ENCODE results near the gene TCF7L1.

Gene TCF7L1

GRCh38 chr2:85132834-85133637 is at the start of gene TCF7L1:
TSS of gene TCF7L1 (plus strand) at chr2:85133392. CDS start at chr2:85133685, 293 bp downstream.
- no peaks in the 10 kb centered on the region for H3K9me3 Mint-ChIP-seq
- peaks cover 37% of the 10 kb centered on the region for H3K27me3 Mint-ChIP-seq
- H3K27ac Mint-ChIP-seq, result no peak within 1 kb of the TSS
- no peaks in the 10 kb centered on the region for H3K36me3 Mint-ChIP-seq
- peaks cover 9% of the 10 kb centered on the region for H3K4me1 Mint-ChIP-seq
- H3K4me3 Mint-ChIP-seq, result peak within 1 kb of the TSS; percentile 78

GRCh38 chr2:85085563-85085962 is 47.6 kb upstream of the TCF7L1 start:
- Mint-ChIP-seq H3K27me3 (peaks cover 14% of the 10 kb centered on the region), H3K27ac (no peak overlapping the region), H3K4me3 (no peak overlapping the region), H3K36me3 (peaks cover 5% of the 10 kb centered on the region), H3K9me3 (peaks cover 6% of the 10 kb centered on the region), H3K4me1 (no peaks in the 10 kb centered on the region)

GRCh38 chr2:85087541-85087940 is 45.7 kb upstream of the TCF7L1 start:
- Mint-ChIP-seq H3K9me3 (peaks cover 5% of the 10 kb centered on the region), H3K4me1 (no peaks in the 10 kb centered on the region), H3K36me3 (peaks cover 2% of the 10 kb centered on the region), H3K27me3 (peaks cover 7% of the 10 kb centered on the region), H3K27ac (no peak overlapping the region), H3K4me3 (no peak overlapping the region)

GRCh38 chr2:85088921-85089320 is 44.3 kb upstream of the TCF7L1 start:
- no peaks in the 10 kb centered on the region for H3K9me3 Mint-ChIP-seq

GRCh38 chr2:85089585-85089984 is 43.6 kb upstream of the TCF7L1 start:
- H3K9me3 Mint-ChIP-seq, result no peaks in the 10 kb centered on the region
- no peaks in the 10 kb centered on the region for H3K36me3 Mint-ChIP-seq
- H3K4me3 Mint-ChIP-seq, result no peak overlapping the region
- no peaks in the 10 kb centered on the region for H3K4me1 Mint-ChIP-seq
- no peak overlapping the region for H3K27ac Mint-ChIP-seq
- no peaks in the 10 kb centered on the region for H3K27me3 Mint-ChIP-seq

More at GRCh38 chr2:85088921-85089320, 44.3 kb upstream of the TCF7L1 start:
- Mint-ChIP-seq H3K4me1 (no peaks in the 10 kb centered on the region), H3K27ac (no peak overlapping the region), H3K27me3 (peaks cover 3% of the 10 kb centered on the region), H3K36me3 (no peaks in the 10 kb centered on the region), H3K4me3 (no peak overlapping the region)

GRCh38 chr2:85091838-85092237 is 41.4 kb upstream of the TCF7L1 start:
- Mint-ChIP-seq H3K9me3 (no peaks in the 10 kb centered on the region), H3K36me3 (no peaks in the 10 kb centered on the region), H3K27ac (no peak overlapping the region), H3K4me3 (no peak overlapping the region), H3K27me3 (peaks cover 2% of the 10 kb centered on the region), H3K4me1 (no peaks in the 10 kb centered on the region)

GRCh38 chr2:85095094-85095493 is 38.1 kb upstream of the TCF7L1 start:
- peaks cover 2% of the 10 kb centered on the region for H3K36me3 Mint-ChIP-seq
- no peak overlapping the region for H3K27ac Mint-ChIP-seq
- no peaks in the 10 kb centered on the region for H3K4me1 Mint-ChIP-seq
- H3K9me3 Mint-ChIP-seq, result no peaks in the 10 kb centered on the region
- H3K4me3 Mint-ChIP-seq, result no peak overlapping the region
- peaks cover 9% of the 10 kb centered on the region for H3K27me3 Mint-ChIP-seq

GRCh38 chr2:85096616-85097015 is 36.6 kb upstream of the TCF7L1 start:
- Mint-ChIP-seq H3K27ac (no peak overlapping the region), H3K36me3 (peaks cover 2% of the 10 kb centered on the region), H3K4me1 (no peaks in the 10 kb centered on the region), H3K4me3 (no peak overlapping the region), H3K27me3 (peaks cover 9% of the 10 kb centered on the region), H3K9me3 (no peaks in the 10 kb centered on the region)

GRCh38 chr2:85104228-85104627 is 29.0 kb upstream of the TCF7L1 start:
- Mint-ChIP-seq H3K27ac (no peak overlapping the region), H3K4me1 (no peaks in the 10 kb centered on the region), H3K27me3 (peaks cover 1% of the 10 kb centered on the region), H3K9me3 (no peaks in the 10 kb centered on the region), H3K4me3 (no peak overlapping the region), H3K36me3 (no peaks in the 10 kb centered on the region)

GRCh38 chr2:85106489-85107180 is 26.6 kb upstream of the TCF7L1 start:
- no peaks in the 10 kb centered on the region for H3K9me3 Mint-ChIP-seq
- no peaks in the 10 kb centered on the region for H3K4me1 Mint-ChIP-seq
- H3K27ac Mint-ChIP-seq, result no peak overlapping the region
- peaks cover 4% of the 10 kb centered on the region for H3K27me3 Mint-ChIP-seq
- H3K36me3 Mint-ChIP-seq, result no peaks in the 10 kb centered on the region
- no peak overlapping the region for H3K4me3 Mint-ChIP-seq

- Mint-ChIP-seq H3K9me3 (no peaks in the 10 kb centered on the region), H3K36me3 (no peaks in the 10 kb centered on the region), H3K27ac (no peak overlapping the region), H3K27me3 (peaks cover 10% of the 10 kb centered on the region), H3K4me3 (no peak overlapping the region), H3K4me1 (no peaks in the 10 kb centered on the region)
These were observed 22.1 kb upstream of the TCF7L1 start for GRCh38 chr2:85110991-85111560.

GRCh38 chr2:85111819-85112281 is 21.3 kb upstream of the TCF7L1 start:
- no peaks in the 10 kb centered on the region for H3K4me1 Mint-ChIP-seq
- H3K27me3 Mint-ChIP-seq, result peaks cover 10% of the 10 kb centered on the region

GRCh38 chr2:85112906-85113625 is 20.1 kb upstream of the TCF7L1 start:
- no peaks in the 10 kb centered on the region for H3K36me3 Mint-ChIP-seq
- no peak overlapping the region for H3K27ac Mint-ChIP-seq
- H3K27me3 Mint-ChIP-seq, result peaks cover 10% of the 10 kb centered on the region
- H3K4me1 Mint-ChIP-seq, result no peaks in the 10 kb centered on the region
- no peaks in the 10 kb centered on the region for H3K9me3 Mint-ChIP-seq
- no peak overlapping the region for H3K4me3 Mint-ChIP-seq

More at GRCh38 chr2:85111819-85112281, 21.3 kb upstream of the TCF7L1 start:
- no peak overlapping the region for H3K27ac Mint-ChIP-seq
- H3K9me3 Mint-ChIP-seq, result no peaks in the 10 kb centered on the region
- no peaks in the 10 kb centered on the region for H3K36me3 Mint-ChIP-seq
- H3K4me3 Mint-ChIP-seq, result no peak overlapping the region

GRCh38 chr2:85114586-85115330 is 18.4 kb upstream of the TCF7L1 start:
- Mint-ChIP-seq H3K9me3 (no peaks in the 10 kb centered on the region), H3K4me3 (no peak overlapping the region), H3K36me3 (no peaks in the 10 kb centered on the region)

GRCh38 chr2:85116207-85116606 is 17.0 kb upstream of the TCF7L1 start:
- Mint-ChIP-seq H3K27me3 (peaks cover 10% of the 10 kb centered on the region), H3K9me3 (no peaks in the 10 kb centered on the region), H3K27ac (no peak overlapping the region), H3K4me3 (no peak overlapping the region), H3K4me1 (no peaks in the 10 kb centered on the region), H3K36me3 (no peaks in the 10 kb centered on the region)

More at GRCh38 chr2:85114586-85115330, 18.4 kb upstream of the TCF7L1 start:
- peaks cover 10% of the 10 kb centered on the region for H3K27me3 Mint-ChIP-seq
- no peak overlapping the region for H3K27ac Mint-ChIP-seq
- no peaks in the 10 kb centered on the region for H3K4me1 Mint-ChIP-seq

Data from activated naive CD4-positive, alpha-beta T cell treated with anti-CD3 and anti-CD28 coated beads, Interleukin-2, amount 50 U/mL, for 24 hours (primary cell).